Activated CD8-positive, alpha-beta T cell treated with anti-CD3 and anti-CD28 coated beads for 36 hours (primary cell): ENCODE data around the gene NISCH. TPM values are rescaled to one million over a fixed set of nuclear protein-coding genes. Genes with fewer than 3 reads are reported as not detected.

Source experiments
- ATAC-seq: fragments of 200-7000 bp; cut with Tn5 transposase; one replicate; pipeline ENCODE4 v1.10.0; 2021; ENCODE audit warnings: mild to moderate bottlenecking, moderate library complexity
- CTCF ChIA-PET: fragments of 350-600 bp; sonication (Branson Sonifier 250); formaldehyde crosslinking; loops from one replicate; lab custom pipeline; 2021; ENCODE audit warnings: antibody characterized with exemption; lab: Charles Lee
- POLR2A ChIA-PET: fragments of 350-600 bp; sonication (Branson Sonifier 250); formaldehyde crosslinking; loops from one replicate; lab custom pipeline; 2021; ENCODE audit warnings: antibody characterized with exemption; lab: Charles Lee
- DNase-seq: peaks from one replicate; pipeline ENCODE4 v3.0.0-alpha.2; 2020
- H3K27ac Mint-ChIP-seq: one replicate; pipeline ENCODE4 v1.8.0; 2021; ENCODE audit warnings: mild to moderate bottlenecking, mixed read lengths
- H3K27me3 Mint-ChIP-seq: one replicate; pipeline ENCODE4 v1.8.0; 2021; ENCODE audit warnings: mixed read lengths
- H3K36me3 Mint-ChIP-seq: one replicate; pipeline ENCODE4 v1.8.0; 2021; ENCODE audit warnings: low read depth, mixed read lengths
- H3K4me1 Mint-ChIP-seq: one replicate; pipeline ENCODE4 v1.8.0; 2021; ENCODE audit warnings: low read depth, mixed read lengths
- H3K4me3 Mint-ChIP-seq: one replicate; pipeline ENCODE4 v1.8.0; 2021; ENCODE audit warnings: mild to moderate bottlenecking, moderate library complexity, mixed read lengths
- H3K9me3 Mint-ChIP-seq: one replicate; pipeline ENCODE4 v1.8.0; 2021; ENCODE audit warnings: mixed read lengths
- intact Hi-C: fragments of 100-400 bp; cut with micrococcal nuclease; formaldehyde crosslinking; loops from one replicate; pipeline ENCODE4 v1.10.0; 2022
- total RNA-seq, 2 experiments: library from RNA; stranded (reverse); gene quantifications; one replicate each; pipeline ENCODE4 v1.2.3, GENCODE V29; 2021
- TF ChIP-seq, protein P1 (sequence below): fragments of 200-600 bp; IDR thresholded peaks from one replicate; pipeline ENCODE4 v1.8.0; 2022; ENCODE audit warnings: antibody characterized with exemption, mild to moderate bottlenecking

The NISCH gene
- total RNA-seq, 2 experiments from 2014 or later, result 57.1 to 57.4 TPM

- POLR2A ChIA-PET, result interaction anchor here (0.6 to 0.8 kb wide), 2 partner anchors 71 to 95 kb away, joined by 3 to 4 read pairs; no protein-coding TSS in a partner anchor
- DNase-seq (no peak), ATAC-seq (no peak)
- Mint-ChIP-seq H3K36me3 (peaks cover 9% of the 10 kb centered on the region), H3K4me1 (no peaks in the 10 kb centered on the region), H3K9me3 (no peaks in the 10 kb centered on the region), H3K27ac (no peak overlapping the region), H3K4me3 (no peak overlapping the region), H3K27me3 (no peaks in the 10 kb centered on the region)
- intact Hi-C loops, result no loop called here
- TF ChIP-seq, protein P1, sequence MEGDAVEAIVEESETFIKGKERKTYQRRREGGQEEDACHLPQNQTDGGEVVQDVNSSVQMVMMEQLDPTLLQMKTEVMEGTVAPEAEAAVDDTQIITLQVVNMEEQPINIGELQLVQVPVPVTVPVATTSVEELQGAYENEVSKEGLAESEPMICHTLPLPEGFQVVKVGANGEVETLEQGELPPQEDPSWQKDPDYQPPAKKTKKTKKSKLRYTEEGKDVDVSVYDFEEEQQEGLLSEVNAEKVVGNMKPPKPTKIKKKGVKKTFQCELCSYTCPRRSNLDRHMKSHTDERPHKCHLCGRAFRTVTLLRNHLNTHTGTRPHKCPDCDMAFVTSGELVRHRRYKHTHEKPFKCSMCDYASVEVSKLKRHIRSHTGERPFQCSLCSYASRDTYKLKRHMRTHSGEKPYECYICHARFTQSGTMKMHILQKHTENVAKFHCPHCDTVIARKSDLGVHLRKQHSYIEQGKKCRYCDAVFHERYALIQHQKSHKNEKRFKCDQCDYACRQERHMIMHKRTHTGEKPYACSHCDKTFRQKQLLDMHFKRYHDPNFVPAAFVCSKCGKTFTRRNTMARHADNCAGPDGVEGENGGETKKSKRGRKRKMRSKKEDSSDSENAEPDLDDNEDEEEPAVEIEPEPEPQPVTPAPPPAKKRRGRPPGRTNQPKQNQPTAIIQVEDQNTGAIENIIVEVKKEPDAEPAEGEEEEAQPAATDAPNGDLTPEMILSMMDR, result no peak
- CTCF ChIA-PET, result interaction anchor here (1.2 kb wide), 1 partner anchor 188 kb away, joined by 4 read pairs; no protein-coding TSS in a partner anchor
These were observed 71.8 kb downstream of the NISCH start for GRCh38 chr3:52527039-52527731.

DNA sequence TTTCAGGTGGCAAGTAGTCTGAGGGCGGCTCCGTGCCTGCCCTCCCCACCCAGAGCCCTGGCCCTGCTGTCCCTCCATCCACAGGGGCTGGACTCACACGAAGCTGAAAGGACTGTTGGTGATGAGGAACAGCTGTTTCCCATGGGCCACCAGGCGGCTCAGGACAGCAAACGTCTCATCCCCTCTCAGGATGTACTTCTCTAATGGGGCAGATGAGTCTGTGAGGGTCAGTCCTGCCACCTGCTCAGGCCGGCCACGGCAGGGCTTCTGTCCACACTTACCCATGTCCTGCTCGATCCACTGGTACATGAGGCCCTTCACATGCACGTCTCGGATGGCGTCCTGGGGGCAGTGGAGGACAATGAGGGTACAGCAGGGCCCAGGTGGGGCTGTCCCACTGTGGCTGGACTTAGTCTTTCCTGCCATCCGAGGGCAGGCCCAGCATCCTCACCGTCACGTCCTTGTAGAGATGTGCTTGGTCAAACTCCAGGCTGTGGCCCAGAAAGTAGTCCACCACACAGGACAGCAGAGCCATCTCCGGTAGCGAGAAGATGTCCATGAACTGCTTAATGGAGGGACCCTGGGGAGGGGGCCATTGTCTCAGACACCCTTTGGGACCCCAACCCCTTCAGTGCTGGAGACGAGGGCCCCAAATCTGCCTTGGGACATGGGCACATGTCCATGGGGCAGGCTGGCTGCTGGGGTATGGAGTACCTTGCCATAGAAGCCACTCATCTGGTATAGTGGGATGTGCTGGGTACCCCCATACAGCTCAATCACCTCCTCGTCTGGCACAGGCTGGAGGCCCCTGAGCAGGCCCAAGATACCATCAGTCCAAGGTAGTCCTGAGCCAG, 72.6 kb downstream of the NISCH start:
- CTCF ChIA-PET, result interaction anchor here (1.0 kb wide), 1 partner anchor 81 kb away, joined by 3 read pairs; no protein-coding TSS in a partner anchor
- intact Hi-C loops, result no loop called here
- DNase-seq (no peak), ATAC-seq (no peak)
- H3K36me3 Mint-ChIP-seq, result peaks cover 9% of the 10 kb centered on the region
- H3K9me3 Mint-ChIP-seq, result no peaks in the 10 kb centered on the region
- no peak overlapping the region for H3K4me3 Mint-ChIP-seq
- H3K27me3 Mint-ChIP-seq, result no peaks in the 10 kb centered on the region
- no peak overlapping the region for H3K27ac Mint-ChIP-seq
- POLR2A ChIA-PET, result interaction anchor here (0.6 to 1.7 kb wide), 3 partner anchors 10 to 96 kb away, joined by 3 to 4 read pairs (median 3); no protein-coding TSS in a partner anchor
- peaks cover 3% of the 10 kb centered on the region for H3K4me1 Mint-ChIP-seq
- TF ChIP-seq, protein P1, result no peak

DNA sequence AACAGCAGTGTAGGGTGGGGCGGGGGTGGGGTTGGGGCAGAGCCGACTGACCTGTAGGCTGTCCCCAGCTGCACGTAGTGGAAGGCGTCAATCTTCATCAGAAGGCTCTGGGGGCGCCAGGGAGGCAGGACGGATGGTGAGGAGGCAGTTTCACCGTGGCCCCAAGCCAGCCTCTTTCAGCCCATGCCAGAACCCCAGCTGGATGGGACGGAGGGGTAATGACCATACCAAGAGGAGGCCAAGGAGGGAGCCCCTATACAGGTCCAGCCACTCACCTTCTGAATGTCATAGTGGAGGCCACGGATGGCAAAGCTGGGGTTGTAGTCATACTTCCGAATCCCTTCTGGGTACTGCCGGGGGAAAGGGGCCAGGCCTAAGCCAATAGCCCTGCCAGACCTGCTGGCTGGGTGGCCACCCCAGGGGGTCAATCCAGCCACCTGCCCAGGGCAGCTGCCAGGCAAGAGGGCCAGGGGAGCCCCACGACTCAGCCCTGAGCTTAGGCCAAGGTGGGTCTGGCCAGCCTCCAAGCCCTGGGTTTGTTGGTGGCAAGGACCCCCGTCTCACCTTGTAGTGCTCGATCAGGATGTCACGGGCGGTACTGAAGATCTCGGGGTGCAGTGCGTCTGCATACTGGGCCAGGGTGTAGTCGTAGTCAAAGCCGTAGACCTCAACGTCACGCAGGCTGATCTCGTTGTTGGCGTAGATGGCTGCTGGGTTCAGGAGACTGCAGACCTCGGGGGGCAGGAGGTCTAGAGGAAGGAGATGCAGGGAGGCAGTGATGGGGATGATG, 73.4 kb downstream of the NISCH start:
- DNase-seq (no peak), ATAC-seq (no peak)
- intact Hi-C loops, result no loop called here
- peaks cover 3% of the 10 kb centered on the region for H3K4me1 Mint-ChIP-seq
- TF ChIP-seq, protein P1, result no peak
- no peak overlapping the region for H3K27ac Mint-ChIP-seq
- CTCF ChIA-PET, result interaction anchor here (1.0 to 1.1 kb wide), 2 partner anchors 82 to 372 kb away, joined by 3 read pairs; no protein-coding TSS in a partner anchor
- no peaks in the 10 kb centered on the region for H3K9me3 Mint-ChIP-seq
- no peaks in the 10 kb centered on the region for H3K27me3 Mint-ChIP-seq
- H3K4me3 Mint-ChIP-seq, result no peak overlapping the region
- POLR2A ChIA-PET, result interaction anchor here (1.3 to 1.7 kb wide), 2 partner anchors 9 to 11 kb away, joined by 3 to 4 read pairs; no protein-coding TSS in a partner anchor
- H3K36me3 Mint-ChIP-seq, result peaks cover 9% of the 10 kb centered on the region

- Mint-ChIP-seq H3K27ac (no peak overlapping the region), H3K36me3 (peaks cover 4% of the 10 kb centered on the region), H3K4me1 (peaks cover 6% of the 10 kb centered on the region), H3K4me3 (no peak overlapping the region), H3K27me3 (no peaks in the 10 kb centered on the region), H3K9me3 (no peaks in the 10 kb centered on the region)
- CTCF ChIA-PET, result interaction anchor here (1.1 kb wide), 1 partner anchor 373 kb away, joined by 3 read pairs; no protein-coding TSS in a partner anchor
- TF ChIP-seq, protein P1, result no peak
- intact Hi-C loops, result loop anchor here (10.0 kb wide), 1 partner anchor 155 kb away; the partner anchor contains the start of genes GNL3 and PBRM1
- POLR2A ChIA-PET, result interaction anchor here (1.3 to 1.7 kb wide), 2 partner anchors 8 to 12 kb away, joined by 3 to 4 read pairs; no protein-coding TSS in a partner anchor
- no peak for ATAC-seq
- no peak for DNase-seq
These were observed 74.3 kb downstream of the NISCH start for GRCh38 chr3:52529376-52530333.
